ENCODE results near the gene OGFR. TPM values are rescaled to one million over a fixed set of nuclear protein-coding genes. Genes with fewer than 3 reads are reported as not detected.
A peak's percentile ranks its signal among the peaks of the same experiment; 100 is the strongest.

The OGFR gene
- total RNA-seq, 1 donor from 2014 or later: 47.2 TPM

DNA sequence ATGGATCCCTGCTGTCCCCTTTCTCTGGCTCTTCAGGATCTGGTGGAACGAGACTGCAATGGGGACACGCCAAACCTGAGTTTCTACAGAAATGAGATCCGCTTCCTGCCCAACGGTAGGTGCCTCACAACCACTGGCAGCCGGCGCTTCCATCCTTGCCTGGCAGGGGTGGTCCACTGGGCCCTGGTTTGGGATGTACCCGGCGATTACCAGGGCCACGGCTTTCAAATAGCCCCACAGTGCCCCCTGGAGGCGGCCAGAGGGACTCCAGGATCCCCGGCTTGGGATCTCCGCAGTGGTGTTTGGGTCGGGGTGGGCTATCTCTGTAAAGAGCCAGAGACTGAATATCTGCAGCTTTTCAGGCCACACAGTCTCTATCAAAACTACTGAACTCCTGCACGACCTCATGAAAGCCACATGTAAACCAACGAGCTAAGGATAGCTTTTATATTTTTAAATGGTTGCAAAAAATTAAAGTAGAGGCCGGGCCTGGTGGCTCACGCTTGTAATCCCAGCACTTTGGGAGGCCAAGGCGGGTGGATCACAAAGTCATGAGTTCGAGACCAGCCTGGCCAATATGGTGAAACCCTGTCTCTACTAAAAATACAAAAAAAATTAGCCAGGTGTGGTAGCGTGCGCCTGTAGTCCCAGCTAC lies 3.7 kb downstream of the OGFR start:
- H3K27ac Mint-ChIP-seq (ENCODE audit: unreplicated experiment): peak overlapping the region; percentile 41
- H3K36me3 Mint-ChIP-seq (ENCODE audit: unreplicated experiment): peaks cover 11% of the 10 kb centered on the region
- H3K4me1 Mint-ChIP-seq (ENCODE audit: unreplicated experiment): peaks cover 23% of the 10 kb centered on the region
- H3K27me3 Mint-ChIP-seq (ENCODE audit: unreplicated experiment): no peaks in the 10 kb centered on the region
- peak; percentile 93 for DNase-seq (ENCODE audit: extremely low spot score, unreplicated experiment)
- H3K9me3 Mint-ChIP-seq (ENCODE audit: unreplicated experiment): no peaks in the 10 kb centered on the region
- TF ChIP-seq, protein P1, sequence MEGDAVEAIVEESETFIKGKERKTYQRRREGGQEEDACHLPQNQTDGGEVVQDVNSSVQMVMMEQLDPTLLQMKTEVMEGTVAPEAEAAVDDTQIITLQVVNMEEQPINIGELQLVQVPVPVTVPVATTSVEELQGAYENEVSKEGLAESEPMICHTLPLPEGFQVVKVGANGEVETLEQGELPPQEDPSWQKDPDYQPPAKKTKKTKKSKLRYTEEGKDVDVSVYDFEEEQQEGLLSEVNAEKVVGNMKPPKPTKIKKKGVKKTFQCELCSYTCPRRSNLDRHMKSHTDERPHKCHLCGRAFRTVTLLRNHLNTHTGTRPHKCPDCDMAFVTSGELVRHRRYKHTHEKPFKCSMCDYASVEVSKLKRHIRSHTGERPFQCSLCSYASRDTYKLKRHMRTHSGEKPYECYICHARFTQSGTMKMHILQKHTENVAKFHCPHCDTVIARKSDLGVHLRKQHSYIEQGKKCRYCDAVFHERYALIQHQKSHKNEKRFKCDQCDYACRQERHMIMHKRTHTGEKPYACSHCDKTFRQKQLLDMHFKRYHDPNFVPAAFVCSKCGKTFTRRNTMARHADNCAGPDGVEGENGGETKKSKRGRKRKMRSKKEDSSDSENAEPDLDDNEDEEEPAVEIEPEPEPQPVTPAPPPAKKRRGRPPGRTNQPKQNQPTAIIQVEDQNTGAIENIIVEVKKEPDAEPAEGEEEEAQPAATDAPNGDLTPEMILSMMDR (IDR thresholded peaks at IDR 0.05): peak; percentile 93
- peak overlapping the region; percentile 50 for H3K4me3 Mint-ChIP-seq (ENCODE audit: unreplicated experiment)

DNA sequence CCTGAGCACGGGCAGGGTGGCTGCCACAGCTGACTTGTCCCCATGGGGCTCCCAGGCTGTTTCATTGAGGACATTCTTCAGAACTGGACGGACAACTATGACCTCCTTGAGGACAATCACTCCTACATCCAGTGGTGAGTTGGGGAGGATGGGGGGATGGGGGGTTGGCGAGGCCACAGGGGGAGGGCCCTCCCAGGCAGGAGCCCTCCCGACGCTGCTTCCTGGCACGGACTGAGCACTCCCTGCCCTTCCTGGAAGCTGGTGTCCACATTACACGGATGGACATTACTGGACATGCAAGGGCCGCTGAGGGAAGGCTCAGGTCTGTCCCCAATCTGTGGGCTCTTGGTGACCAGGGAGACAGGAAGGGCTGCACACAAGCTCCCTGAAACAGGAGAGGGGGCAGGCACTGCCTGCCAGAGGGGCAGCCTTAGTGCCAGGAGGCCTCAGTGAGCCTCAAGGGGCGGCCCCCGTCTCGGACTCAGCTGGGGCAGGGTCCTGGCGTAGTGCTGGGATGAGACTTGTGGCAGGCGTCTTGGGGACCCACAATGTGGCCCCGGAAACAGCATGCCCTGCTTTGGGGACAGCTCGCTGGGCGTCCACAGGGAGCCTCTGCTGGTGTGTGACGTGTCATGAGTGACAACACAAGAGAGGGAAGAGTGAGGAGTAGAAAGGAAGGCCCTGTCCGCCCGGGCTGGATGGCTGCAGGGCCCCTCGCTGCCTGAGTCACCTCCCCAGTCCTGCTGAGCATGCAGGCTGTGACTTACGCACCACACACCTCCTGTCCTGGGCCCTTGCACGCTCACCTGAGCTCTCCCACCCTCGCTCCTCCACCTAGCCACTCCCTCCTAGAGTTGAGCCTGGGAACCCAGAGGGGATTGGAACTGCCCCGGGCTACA lies 5.1 kb downstream of the OGFR start:
- DNase-seq (ENCODE audit: extremely low spot score, unreplicated experiment): no peak
- no peak overlapping the region for H3K4me3 Mint-ChIP-seq (ENCODE audit: unreplicated experiment)
- H3K27me3 Mint-ChIP-seq (ENCODE audit: unreplicated experiment): no peaks in the 10 kb centered on the region
- TF ChIP-seq, protein P1 (IDR thresholded peaks at IDR 0.05): no peak
- H3K9me3 Mint-ChIP-seq (ENCODE audit: unreplicated experiment): no peaks in the 10 kb centered on the region
- H3K4me1 Mint-ChIP-seq (ENCODE audit: unreplicated experiment): peaks cover 19% of the 10 kb centered on the region
- H3K36me3 Mint-ChIP-seq (ENCODE audit: unreplicated experiment): peaks cover 11% of the 10 kb centered on the region
- no peak overlapping the region for H3K27ac Mint-ChIP-seq (ENCODE audit: unreplicated experiment)

DNA sequence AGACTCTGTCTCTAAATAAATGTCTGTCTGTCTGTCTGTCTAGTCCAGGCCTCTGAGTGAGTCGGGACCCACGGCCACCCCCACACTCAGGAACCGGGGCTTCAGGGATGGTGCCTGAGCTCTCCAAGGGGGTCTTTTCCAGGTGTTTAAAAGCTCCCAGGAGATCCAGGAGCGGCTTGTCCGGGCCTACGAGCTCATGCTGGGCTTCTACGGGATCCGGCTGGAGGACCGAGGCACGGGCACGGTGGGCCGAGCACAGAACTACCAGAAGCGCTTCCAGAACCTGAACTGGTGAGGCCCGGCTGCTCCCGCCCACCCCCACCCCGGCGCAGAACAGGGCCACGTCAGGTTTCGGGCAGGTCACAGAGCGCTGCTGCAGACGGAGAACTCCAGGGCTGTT lies 6.7 kb downstream of the OGFR start:
- DNase-seq (ENCODE audit: extremely low spot score, unreplicated experiment): no peak
- TF ChIP-seq, protein P1 (IDR thresholded peaks at IDR 0.05): no peak
- Mint-ChIP-seq H3K4me3 (ENCODE audit: unreplicated experiment) (no peak overlapping the region), H3K36me3 (ENCODE audit: unreplicated experiment) (peaks cover 11% of the 10 kb centered on the region), H3K9me3 (ENCODE audit: unreplicated experiment) (no peaks in the 10 kb centered on the region), H3K27me3 (ENCODE audit: unreplicated experiment) (peaks cover 8% of the 10 kb centered on the region), H3K27ac (ENCODE audit: unreplicated experiment) (no peak overlapping the region), H3K4me1 (ENCODE audit: unreplicated experiment) (peaks cover 27% of the 10 kb centered on the region)

DNA sequence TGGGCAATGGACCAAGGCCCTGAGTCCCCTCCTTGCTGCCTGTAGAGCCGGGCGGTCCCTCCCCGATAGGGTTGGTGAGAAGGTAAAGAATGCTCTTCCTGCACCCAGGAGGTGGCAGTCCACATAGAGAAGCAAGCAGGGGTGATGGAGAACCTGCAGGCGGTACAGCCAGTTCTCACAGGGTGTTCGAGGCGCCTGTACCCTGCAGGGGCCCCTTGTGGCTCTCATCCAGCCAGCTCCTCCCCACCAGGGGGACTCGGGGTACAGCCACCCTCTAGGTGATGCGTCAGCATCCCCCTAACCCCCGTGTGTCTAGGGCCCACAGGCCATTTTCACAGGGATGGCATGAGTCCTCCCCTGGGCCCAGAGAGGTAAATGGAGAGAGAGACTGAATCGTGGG lies 7.1 kb downstream of the OGFR start:
- H3K27ac Mint-ChIP-seq (ENCODE audit: unreplicated experiment): no peak overlapping the region
- TF ChIP-seq, protein P1 (IDR thresholded peaks at IDR 0.05): no peak
- no peak overlapping the region for H3K4me3 Mint-ChIP-seq (ENCODE audit: unreplicated experiment)
- peaks cover 23% of the 10 kb centered on the region for H3K4me1 Mint-ChIP-seq (ENCODE audit: unreplicated experiment)
- H3K27me3 Mint-ChIP-seq (ENCODE audit: unreplicated experiment): peaks cover 8% of the 10 kb centered on the region
- H3K9me3 Mint-ChIP-seq (ENCODE audit: unreplicated experiment): no peaks in the 10 kb centered on the region
- H3K36me3 Mint-ChIP-seq (ENCODE audit: unreplicated experiment): peaks cover 11% of the 10 kb centered on the region
- no peak for DNase-seq (ENCODE audit: extremely low spot score, unreplicated experiment)
